GM10266 (cell line): Measurements from ENCODE around the gene ARHGAP26.
"Not testable (repeated sequence)": the region's sequence is repeated elsewhere in the genome, so short reads cannot be mapped to it uniquely, and the experiment has no call there.

Source experiments
- DNase-seq: peaks from one replicate; pipeline ENCODE4 v3.0.0; 2012; ENCODE audit errors: extremely low spot score
- CTCF ChIP-seq: IDR thresholded peaks from 2 replicates; pipeline ENCODE4 v1.5.1; 2012; ENCODE audit warnings: mild to moderate bottlenecking, low read depth; ENCODE audit not compliant: control insufficient read depth, insufficient read depth; ENCODE audit errors: missing control alignments

Gene ARHGAP26

GRCh38 chr5:143200781-143201398, 430.7 kb downstream of the ARHGAP26 start:
- DNase-seq: no peak
- TF ChIP-seq CTCF: no peak

- TF ChIP-seq CTCF: no peak
- no peak for DNase-seq
Observed at GRCh38 chr5:143201589-143201988, 431.4 kb downstream of the ARHGAP26 start.

- not testable (repeated sequence) for DNase-seq
Observed at GRCh38 chr5:143203301-143203956, 433.3 kb downstream of the ARHGAP26 start.

- no peak for DNase-seq
Observed at GRCh38 chr5:143204474-143205246, 434.5 kb downstream of the ARHGAP26 start.

DNA sequence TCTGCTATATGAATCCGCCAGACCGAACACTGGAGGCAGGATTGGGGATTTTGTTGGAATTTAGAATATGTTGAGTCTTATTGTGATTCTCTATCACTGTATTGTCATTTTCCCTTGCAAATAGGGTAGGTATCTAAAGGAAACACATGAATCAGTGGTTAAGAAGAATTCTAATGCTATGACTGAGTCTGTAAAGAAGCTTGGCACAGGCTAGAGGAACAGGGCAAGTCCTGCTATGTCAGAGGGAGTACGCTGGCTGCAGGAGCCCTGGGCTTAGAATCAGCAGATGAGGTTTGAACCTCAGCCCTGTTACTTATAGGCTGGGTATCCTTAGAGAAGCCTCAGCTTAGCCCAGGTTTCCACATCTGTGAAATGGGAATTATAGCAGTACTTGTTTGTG, 435.2 kb downstream of the ARHGAP26 start:
- TF ChIP-seq CTCF: no peak
- DNase-seq: no peak

More at GRCh38 chr5:143204474-143205246, 434.5 kb downstream of the ARHGAP26 start:
- no peak for TF ChIP-seq CTCF

DNA sequence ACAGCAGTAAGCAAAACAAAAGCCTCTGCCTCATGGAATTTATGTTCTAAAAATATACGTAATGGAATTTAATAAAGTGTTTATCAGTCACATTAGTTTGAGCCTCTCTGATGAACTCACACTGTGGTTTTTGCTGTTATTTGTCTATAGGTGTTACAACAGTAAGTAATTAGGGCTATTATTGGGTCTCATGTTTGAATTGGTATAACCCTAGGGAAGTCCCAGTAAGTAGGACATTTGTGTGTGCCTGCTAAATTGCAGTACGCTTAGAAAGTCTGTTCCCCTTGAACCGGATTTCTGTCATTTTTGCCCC, 435.7 kb downstream of the ARHGAP26 start:
- TF ChIP-seq CTCF: no peak
- no peak for DNase-seq

DNA sequence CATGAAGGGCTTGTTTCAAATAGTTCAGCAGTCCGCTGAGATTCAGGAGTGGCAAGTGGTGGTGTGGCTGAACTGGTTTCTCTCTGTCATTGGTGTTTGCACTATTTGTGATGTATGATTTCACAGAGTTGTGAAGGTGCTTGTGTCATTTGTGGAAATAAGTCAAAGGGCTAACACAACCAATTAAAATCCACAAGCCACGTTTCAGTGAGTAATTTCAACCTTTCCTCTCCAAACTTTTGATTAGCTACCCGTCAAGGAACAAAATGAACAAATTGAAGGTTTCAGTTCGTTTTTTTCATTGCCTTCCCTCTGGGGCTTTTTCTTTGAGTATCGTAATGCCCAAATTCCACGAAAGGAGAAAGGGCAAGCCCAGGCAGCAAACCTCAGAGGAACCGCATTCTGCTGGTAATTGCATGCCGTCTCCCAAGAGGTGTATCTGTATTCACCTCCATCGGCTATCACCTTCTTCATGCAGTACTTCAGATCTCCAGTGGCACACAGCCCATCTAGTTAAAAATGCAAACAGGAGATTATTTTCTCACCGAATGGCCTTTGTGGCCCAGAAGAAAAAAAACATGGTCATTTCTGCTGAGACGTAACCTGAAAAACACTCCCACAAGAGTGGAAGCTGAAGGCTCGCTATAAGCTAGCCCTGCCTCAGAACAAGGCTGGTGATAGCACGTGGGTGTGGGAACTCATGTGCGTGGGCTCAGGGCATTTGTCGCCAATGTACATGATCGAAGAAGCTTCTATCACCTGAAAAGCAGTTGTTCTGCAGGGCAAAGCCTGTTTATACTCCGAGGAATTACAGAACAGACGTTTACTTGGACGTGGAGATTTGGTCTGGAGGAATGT, 436.2 kb downstream of the ARHGAP26 start:
- no peak for TF ChIP-seq CTCF
- peak; percentile 30 for DNase-seq
